ENCODE measurements around the gene TBC1D7.

TBC1D7 gene

GRCh38 chr6:13261464-13261994, 66.8 kb downstream of the TBC1D7 start:
- CTCF ChIA-PET: no interaction called here
- no peak overlapping the region for H3K4me3 ChIP-seq (ENCODE audit: low read depth, low read length)

GRCh38 chr6:13260831-13261230, 67.5 kb downstream of the TBC1D7 start:
- no peak for TF ChIP-seq CTCF (IDR thresholded peaks at IDR 0.05; ENCODE audit: insufficient read depth, low read length, missing control alignments)
- H3K4me3 ChIP-seq (ENCODE audit: low read depth, low read length): no peak overlapping the region
- no peak for DNase-seq (ENCODE audit: low read depth, low spot score)
- ChIA-PET POLR2A (no interaction called here), CTCF (no interaction called here)

More at GRCh38 chr6:13261464-13261994, 66.8 kb downstream of the TBC1D7 start:
- POLR2A ChIA-PET: no interaction called here
- TF ChIP-seq CTCF (IDR thresholded peaks at IDR 0.05; ENCODE audit: insufficient read depth, low read length, missing control alignments): no peak
- DNase-seq (ENCODE audit: low read depth, low spot score): no peak

GRCh38 chr6:13260101-13260598, 68.2 kb downstream of the TBC1D7 start:
- CTCF ChIA-PET: no interaction called here
- DNase-seq (ENCODE audit: low read depth, low spot score): no peak
- TF ChIP-seq CTCF (IDR thresholded peaks at IDR 0.05; ENCODE audit: insufficient read depth, low read length, missing control alignments): no peak
- no peak overlapping the region for H3K4me3 ChIP-seq (ENCODE audit: low read depth, low read length)
- POLR2A ChIA-PET: no interaction called here

GRCh38 chr6:13259393-13259792, 68.9 kb downstream of the TBC1D7 start:
- CTCF ChIA-PET: no interaction called here
- no peak for DNase-seq (ENCODE audit: low read depth, low spot score)
- POLR2A ChIA-PET: no interaction called here
- H3K4me3 ChIP-seq (ENCODE audit: low read depth, low read length): no peak overlapping the region
- TF ChIP-seq CTCF (IDR thresholded peaks at IDR 0.05; ENCODE audit: insufficient read depth, low read length, missing control alignments): no peak

GRCh38 chr6:13256266-13257001, 71.9 kb downstream of the TBC1D7 start:
- POLR2A ChIA-PET: no interaction called here
- DNase-seq (ENCODE audit: low read depth, low spot score): no peak
- CTCF ChIA-PET: no interaction called here
- TF ChIP-seq CTCF (IDR thresholded peaks at IDR 0.05; ENCODE audit: insufficient read depth, low read length, missing control alignments): no peak
- H3K4me3 ChIP-seq (ENCODE audit: low read depth, low read length): no peak overlapping the region

All from AG04449 (cell line).